ENCODE results near the gene ACSS2. TPM values are rescaled to one million over a fixed set of nuclear protein-coding genes. Genes with fewer than 3 reads are reported as not detected.
"Not testable (repeated sequence)": the region's sequence is repeated elsewhere in the genome, so short reads cannot be mapped to it uniquely, and the experiment has no call there.

The ACSS2 gene
- total RNA-seq, 1 donor from 2014 or later: 57.6 TPM

- peak; percentile 78 to 85 for DNase-seq (ENCODE audit: low read depth in 2 of 2)
Observed at GRCh38 chr20:34874094-34874654, 2.2 kb upstream of the ACSS2 start.

- peak in 1 of 2 donors; percentile 99 for DNase-seq (ENCODE audit: low read depth in 2 of 2)
Observed at GRCh38 chr20:34875642-34876405, 588 bp upstream of the ACSS2 start.

GRCh38 chr20:34880215-34880850, 3.9 kb downstream of the ACSS2 start:
- no peak for DNase-seq (ENCODE audit: low read depth in 2 of 2)

- DNase-seq (ENCODE audit: low read depth in 2 of 2): not testable (repeated sequence)
Observed at GRCh38 chr20:34880971-34881370, 4.6 kb downstream of the ACSS2 start.

- DNase-seq (ENCODE audit: low read depth in 2 of 2): no peak
Observed at GRCh38 chr20:34881689-34882088, 5.3 kb downstream of the ACSS2 start.

- no peak for DNase-seq (ENCODE audit: low read depth in 2 of 2)
Observed at GRCh38 chr20:34883087-34883688, 6.8 kb downstream of the ACSS2 start.

GRCh38 chr20:34883809-34884208, 7.4 kb downstream of the ACSS2 start:
- no peak for DNase-seq (ENCODE audit: low read depth in 2 of 2)

- DNase-seq (ENCODE audit: low read depth in 2 of 2): no peak
Observed at GRCh38 chr20:34884260-34884659, 7.8 kb downstream of the ACSS2 start.

GRCh38 chr20:34886122-34886521, 9.7 kb downstream of the ACSS2 start:
- no peak for DNase-seq (ENCODE audit: low read depth in 2 of 2)

GRCh38 chr20:34887023-34887422, 10.6 kb downstream of the ACSS2 start:
- no peak for DNase-seq (ENCODE audit: low read depth in 2 of 2)

GRCh38 chr20:34888468-34888867, 12.1 kb downstream of the ACSS2 start:
- DNase-seq (ENCODE audit: low read depth in 2 of 2): peak in 1 of 2 donors; percentile 25

- DNase-seq (ENCODE audit: low read depth in 2 of 2): no peak
Observed at GRCh38 chr20:34891166-34892062, 15.0 kb downstream of the ACSS2 start.

- DNase-seq (ENCODE audit: low read depth in 2 of 2): no peak
Observed at GRCh38 chr20:34892671-34893070, 16.3 kb downstream of the ACSS2 start.

GRCh38 chr20:34894723-34895122, 18.3 kb downstream of the ACSS2 start:
- DNase-seq (ENCODE audit: low read depth in 2 of 2): no peak

- no peak for DNase-seq (ENCODE audit: low read depth in 2 of 2)
Observed at GRCh38 chr20:34895465-34895864, 19.1 kb downstream of the ACSS2 start.

GRCh38 chr20:34896086-34896621, 19.7 kb downstream of the ACSS2 start:
- DNase-seq (ENCODE audit: low read depth in 2 of 2): no peak

- not testable (repeated sequence) for DNase-seq (ENCODE audit: low read depth in 2 of 2)
Observed at GRCh38 chr20:34898129-34898528, 21.7 kb downstream of the ACSS2 start.

GRCh38 chr20:34898731-34899130, 22.3 kb downstream of the ACSS2 start:
- not testable (repeated sequence) for DNase-seq (ENCODE audit: low read depth in 2 of 2)

GRCh38 chr20:34904202-34904621, 27.8 kb downstream of the ACSS2 start:
- DNase-seq (ENCODE audit: low read depth in 2 of 2): peak; percentile 12 to 20

GRCh38 chr20:34907616-34908469, 31.4 kb downstream of the ACSS2 start:
- DNase-seq (ENCODE audit: low read depth in 2 of 2): peak; percentile 70 to 96

Measured in dermis microvascular lymphatic vessel endothelial cell (primary cell).